K562 (cell line): Measurements from ENCODE around the gene ADD2. TPM values are rescaled to one million over a fixed set of nuclear protein-coding genes. Genes with fewer than 3 reads are reported as not detected.

ENCODE experiments used
- ATAC-seq: fragments of 200-7000 bp; cut with Tn5 transposase; 3 replicates; pipeline ENCODE4 v1.9.1; 2020; ENCODE audit warnings: moderate library complexity
- BruUV-seq: library from RNA; stranded (reverse); fragments of 400-500 nt; replicated peaks from 2 replicates; lab custom pipeline; 2021; lab: Mats Ljungman, UMichigan
- CTCF ChIA-PET: fragments of 300-600 bp; formaldehyde crosslinking; extraction: SDS; loops from one replicate; lab custom pipeline; 2021; ENCODE audit warnings: low intra/inter-chr PET ratio; lab: Yijun Ruan, JAX
- POLR2A ChIA-PET: fragments of 300-600, 350-650 bp; sonication (Branson Sonifier 250); formaldehyde crosslinking; extraction: SDS; loops from one replicate; lab custom pipeline; 2021; ENCODE audit warnings: antibody characterized with exemption, inconsistent platforms; lab: Yijun Ruan, JAX
- DNase-seq, 4 experiments: peaks; one replicate each; pipeline versions ENCODE4 v3.0.0 to v3.0.0-alpha.2; 2011 to 2018; ENCODE audit warnings: low spot score in 3 of 4, mixed read lengths in 3 of 4; ENCODE audit errors: extremely low read depth in 1 of 4
- FAIRE-seq: peaks from 2 replicates; lab custom pipeline; 2011; peaks lifted over from hg19 to GRCh38; lab: Jason Lieb, UNC
- H2AFZ ChIP-seq: 2 replicates; pipeline ENCODE4 v1.6.0; 2011; ENCODE audit warnings: low read depth, low read length, control low read depth, inconsistent platforms
- H3K27ac ChIP-seq: fragments of 200-600 bp; 3 replicates; pipeline ENCODE4 v1.8.0; 2011; ENCODE audit warnings: low read depth, mild to moderate bottlenecking, control low read depth, inconsistent platforms, low read length, moderate library complexity, mixed read lengths; ENCODE audit errors: extremely low read depth
- H3K27me3 ChIP-seq, 2 experiments: fragments of 300-600 bp in 1 of 2; 2 replicates in 1 of 2; 3 replicates in 1 of 2; pipeline versions ENCODE4 v1.6.0 to v1.8.0; 2011; ENCODE audit warnings: inconsistent platforms in 2 of 2, low read length in 2 of 2, mild to moderate bottlenecking in 1 of 2, mixed read lengths in 1 of 2, moderate library complexity in 1 of 2; ENCODE audit not compliant: control insufficient read depth in 2 of 2, insufficient read depth in 2 of 2
- H3K36me3 ChIP-seq: fragments of 300-600 bp; 3 replicates; pipeline ENCODE4 v1.8.0; 2011; ENCODE audit warnings: mild to moderate bottlenecking, low read length, inconsistent platforms; ENCODE audit not compliant: control insufficient read depth, insufficient read depth
- H3K4me1 ChIP-seq, 2 experiments: fragments of 200-600 bp in 1 of 2; replicated peaks in 1 of 2; 2 replicates in 1 of 2; 3 replicates in 1 of 2; pipeline versions ENCODE4 v1.5.1 to v1.8.0; 2011; ENCODE audit warnings: inconsistent platforms in 2 of 2, low read length in 2 of 2, mild to moderate bottlenecking in 1 of 2, mixed read lengths in 1 of 2, moderate library complexity in 1 of 2; ENCODE audit not compliant: control insufficient read depth in 2 of 2, insufficient read depth in 2 of 2
- H3K4me2 ChIP-seq: 2 replicates; pipeline ENCODE4 v1.6.1; 2011; ENCODE audit warnings: low read length, control low read depth, inconsistent platforms, mixed read lengths; ENCODE audit not compliant: insufficient read depth
- H3K4me3 ChIP-seq: fragments of 200-600 bp; sonication (generic), shearing (Covaris generic); 2 replicates; pipeline ENCODE4 v1.5.1; 2016; ENCODE audit warnings: control low read depth, inconsistent platforms
- H3K79me2 ChIP-seq: fragments of 200-600 bp; 3 replicates; pipeline ENCODE4 v1.8.0; 2011; ENCODE audit warnings: low read length, inconsistent platforms; ENCODE audit not compliant: control insufficient read depth, insufficient read depth
- H3K9ac ChIP-seq, 2 experiments: 2 replicates each; pipeline versions ENCODE4 v1.6.0 to v1.6.1; 2011; ENCODE audit warnings: low read depth in 2 of 2, low read length in 2 of 2, control low read depth in 1 of 2, inconsistent platforms in 1 of 2, mild to moderate bottlenecking in 1 of 2, mixed read lengths in 1 of 2; ENCODE audit not compliant: insufficient read depth in 1 of 2
- H3K9me1 ChIP-seq: one replicate; pipeline ENCODE4 v1.6.0; 2011; ENCODE audit warnings: inconsistent platforms, mild to moderate bottlenecking, low read length, moderate library complexity; ENCODE audit not compliant: control insufficient read depth, insufficient read depth
- H3K9me3 ChIP-seq: replicated peaks from 2 replicates; pipeline ENCODE4 v1.5.1; 2011; ENCODE audit warnings: low read depth, low read length, inconsistent platforms; ENCODE audit not compliant: control insufficient read depth, insufficient read depth
- H4K20me1 ChIP-seq: replicated peaks from 2 replicates; pipeline ENCODE4 v1.6.1; 2011; ENCODE audit warnings: low read length, inconsistent platforms, mixed read lengths; ENCODE audit not compliant: control insufficient read depth, insufficient read depth
- CBX2 ChIP-seq: fragments of 200-600 bp; sonication (generic); IDR thresholded peaks from one replicate; pipeline ENCODE4 v1.6.1; 2012; ENCODE audit warnings: mild to moderate bottlenecking, low read length, inconsistent platforms; ENCODE audit not compliant: insufficient read depth, poor library complexity, severe bottlenecking
- NCOA4 ChIP-seq: fragments of 450-650 bp; IDR thresholded peaks from 2 replicates; pipeline ENCODE4 v1.6.1; 2018; ENCODE audit warnings: mild to moderate bottlenecking; ENCODE audit not compliant: partially characterized antibody
- POLR3G ChIP-seq: IDR thresholded peaks from 2 replicates; pipeline ENCODE4 v1.6.1; 2011; ENCODE audit not compliant: insufficient read length, insufficient replicate concordance; ENCODE audit errors: extremely low read depth
- PURB ChIP-seq: sonication (generic); formaldehyde crosslinking; IDR thresholded peaks from 2 replicates; pipeline ENCODE4 v1.9.0; 2021; ENCODE audit warnings: low read depth, mild to moderate bottlenecking, missing genetic modification reagents
- RBBP5 ChIP-seq: fragments of 200-600 bp; sonication (generic); IDR thresholded peaks from 2 replicates; pipeline ENCODE4 v1.6.1; 2012; ENCODE audit warnings: borderline replicate concordance, mild to moderate bottlenecking, low read length, control low read depth, inconsistent platforms; ENCODE audit not compliant: insufficient read depth, poor library complexity, severe bottlenecking
- ZBED1 ChIP-seq: IDR thresholded peaks from 2 replicates; pipeline ENCODE4 v1.6.1; 2014
- ZNF707 ChIP-seq: fragments of 250-450 bp; sonication (Bioruptor Pico); conservative IDR thresholded peaks from 2 replicates; pipeline ENCODE4 v1.8.0; 2022; ENCODE audit warnings: inconsistent platforms, mild to moderate bottlenecking, moderate library complexity
- WGBS: fragments of 100-300 bp; shearing (Covaris generic); methylation state at CpG from one replicate; pipeline ENCODE4 v1.1.6; 2016; ENCODE audit warnings: low coverage, mixed read lengths; ENCODE audit not compliant: insufficient coverage; ENCODE audit errors: missing lambda C conversion rate; 5-methylcytosine and 5-hydroxymethylcytosine counted together
- in situ Hi-C: fragments of 300-500 bp; cut with MboI; formaldehyde crosslinking; loops from 4 replicates; pipeline ENCODE4 v1.15.0; 2018; ENCODE audit warnings: inconsistent platforms, mixed read lengths
- intact Hi-C: fragments of 100-400 bp; cut with micrococcal nuclease; formaldehyde crosslinking; loops from 2 replicates; pipeline ENCODE4 v1.14.2; 2022
- polyA plus RNA-seq, 8 experiments: library from polyadenylated mRNA; depleted of rRNA in 4 of 8; stranded (reverse) in 5 of 8; unstranded in 3 of 8; fragments of >200 nt; fragmentation: Nextera tagmentation in 2 of 8; fragmentation: Illumina TruSeq in 1 of 8; extraction: Ambion mirVana in 2 of 8; extraction: Trizol in 1 of 8; gene quantifications; 2 replicates each; pipeline versions ENCODE4 v1.2.1 to v1.2.3, GENCODE V29; 2011 to 2014; ENCODE audit warnings: inconsistent platforms in 1 of 8, missing spikeins in 1 of 8
- total RNA-seq, 7 experiments: library from RNA; depleted of rRNA in 6 of 7; stranded (reverse); fragments of >200 nt in 6 of 7; fragmentation: Illumina TruSeq in 2 of 7; extraction: Trizol in 2 of 7; gene quantifications; 2 replicates each; pipeline versions ENCODE4 v1.2.1 to v1.2.3, GENCODE V29; 2011 to 2021; ENCODE audit warnings: low replicate concordance in 1 of 7
- TF ChIP-seq, protein P1 (sequence below): fragments of 450-650 bp; IDR thresholded peaks from 2 replicates; pipeline ENCODE4 v1.6.1; 2016; ENCODE audit warnings: mild to moderate bottlenecking, moderate library complexity

Gene ADD2
- total and polyA plus RNA-seq, 9 of the 15 experiments (the other 6 are each of a cell fraction or from before 2014, with no cell fraction given), result 3.5 to 63.0 (median 36.2) TPM

DNA sequence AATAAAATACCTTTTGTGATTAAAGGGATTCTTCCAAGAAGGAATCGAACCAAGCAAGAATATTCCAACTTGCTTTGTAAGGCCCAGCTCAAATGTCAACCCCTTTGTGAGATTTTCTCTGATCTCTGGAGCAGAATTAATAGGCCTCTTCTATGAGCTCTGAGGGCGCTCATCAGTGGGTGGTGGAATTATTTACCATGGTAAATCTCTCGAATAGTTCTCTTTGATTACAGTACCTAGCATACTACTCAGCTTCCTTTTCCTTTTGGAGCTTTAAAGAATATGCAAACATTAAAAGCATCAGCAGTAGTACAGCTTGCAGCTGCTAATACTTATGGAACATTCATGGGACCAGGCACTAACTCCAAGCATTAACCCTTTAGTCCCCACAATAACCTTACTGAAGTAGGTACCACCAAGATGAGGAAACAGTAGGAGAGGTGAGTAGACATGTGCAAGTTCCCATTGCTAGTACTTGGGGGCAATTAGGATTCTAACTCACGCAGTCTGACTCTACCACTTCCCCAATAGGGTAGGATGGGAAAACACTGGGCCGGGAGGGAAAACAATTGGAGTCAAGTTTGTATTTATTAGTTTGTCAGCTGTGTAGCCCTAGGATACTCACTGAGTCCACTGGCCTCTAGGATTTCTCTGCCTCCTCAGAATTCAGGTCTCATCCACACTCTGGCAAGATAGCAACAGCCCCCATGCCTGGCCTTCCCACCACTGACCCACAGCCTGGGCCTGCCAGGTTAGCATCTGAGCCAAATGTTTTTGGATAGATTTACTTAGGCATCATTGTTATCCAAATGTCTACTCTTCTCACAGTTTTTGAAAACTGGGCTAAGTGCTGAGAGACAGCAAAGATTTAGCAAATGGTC is 21.7 kb downstream of the ADD2 start:
- Histone ChIP-seq H3K9me1 (no peaks in the 10 kb centered on the region), H3K4me3 (no peak overlapping the region), H2AFZ (no peak overlapping the region), H3K4me1 (peaks cover 4 to 6% of the 10 kb centered on the region in 2 experiments; a peak in 3 of 5 replicates), H3K36me3 (no peaks in the 10 kb centered on the region), H3K27ac (no peak overlapping the region), H3K9me3 (no peaks in the 10 kb centered on the region), H3K27me3 (no peaks in the 10 kb centered on the region), H3K4me2 (no peak overlapping the region), H4K20me1 (no peaks in the 10 kb centered on the region), H3K79me2 (peaks cover 19% of the 10 kb centered on the region; the same call in 2 of the 3 replicates), H3K9ac (no peak overlapping the region)
- ATAC-seq (no peak), DNase-seq (no peak), FAIRE-seq (no peak)
- intact Hi-C loops (no loop called here), in situ Hi-C loops (no loop called here)
- WGBS, result 85% methylated on average over 5 of the region's 5 CpGs
- no TSS peak for BruUV-seq
- ChIA-PET POLR2A (interaction anchor here (0.6 kb wide), 1 partner anchor 1055 kb away, joined by 3 read pairs; no protein-coding TSS in a partner anchor), CTCF (no interaction called here)
- TF ChIP-seq NCOA4 (no peak), ZNF707 (CRISPR knock-in tag) (no peak), CBX2 (no peak), ZBED1 (no peak), PURB (CRISPR knock-in tag) (no peak), POLR3G (no peak), RBBP5 (no peak)
- TF ChIP-seq, protein P1, sequence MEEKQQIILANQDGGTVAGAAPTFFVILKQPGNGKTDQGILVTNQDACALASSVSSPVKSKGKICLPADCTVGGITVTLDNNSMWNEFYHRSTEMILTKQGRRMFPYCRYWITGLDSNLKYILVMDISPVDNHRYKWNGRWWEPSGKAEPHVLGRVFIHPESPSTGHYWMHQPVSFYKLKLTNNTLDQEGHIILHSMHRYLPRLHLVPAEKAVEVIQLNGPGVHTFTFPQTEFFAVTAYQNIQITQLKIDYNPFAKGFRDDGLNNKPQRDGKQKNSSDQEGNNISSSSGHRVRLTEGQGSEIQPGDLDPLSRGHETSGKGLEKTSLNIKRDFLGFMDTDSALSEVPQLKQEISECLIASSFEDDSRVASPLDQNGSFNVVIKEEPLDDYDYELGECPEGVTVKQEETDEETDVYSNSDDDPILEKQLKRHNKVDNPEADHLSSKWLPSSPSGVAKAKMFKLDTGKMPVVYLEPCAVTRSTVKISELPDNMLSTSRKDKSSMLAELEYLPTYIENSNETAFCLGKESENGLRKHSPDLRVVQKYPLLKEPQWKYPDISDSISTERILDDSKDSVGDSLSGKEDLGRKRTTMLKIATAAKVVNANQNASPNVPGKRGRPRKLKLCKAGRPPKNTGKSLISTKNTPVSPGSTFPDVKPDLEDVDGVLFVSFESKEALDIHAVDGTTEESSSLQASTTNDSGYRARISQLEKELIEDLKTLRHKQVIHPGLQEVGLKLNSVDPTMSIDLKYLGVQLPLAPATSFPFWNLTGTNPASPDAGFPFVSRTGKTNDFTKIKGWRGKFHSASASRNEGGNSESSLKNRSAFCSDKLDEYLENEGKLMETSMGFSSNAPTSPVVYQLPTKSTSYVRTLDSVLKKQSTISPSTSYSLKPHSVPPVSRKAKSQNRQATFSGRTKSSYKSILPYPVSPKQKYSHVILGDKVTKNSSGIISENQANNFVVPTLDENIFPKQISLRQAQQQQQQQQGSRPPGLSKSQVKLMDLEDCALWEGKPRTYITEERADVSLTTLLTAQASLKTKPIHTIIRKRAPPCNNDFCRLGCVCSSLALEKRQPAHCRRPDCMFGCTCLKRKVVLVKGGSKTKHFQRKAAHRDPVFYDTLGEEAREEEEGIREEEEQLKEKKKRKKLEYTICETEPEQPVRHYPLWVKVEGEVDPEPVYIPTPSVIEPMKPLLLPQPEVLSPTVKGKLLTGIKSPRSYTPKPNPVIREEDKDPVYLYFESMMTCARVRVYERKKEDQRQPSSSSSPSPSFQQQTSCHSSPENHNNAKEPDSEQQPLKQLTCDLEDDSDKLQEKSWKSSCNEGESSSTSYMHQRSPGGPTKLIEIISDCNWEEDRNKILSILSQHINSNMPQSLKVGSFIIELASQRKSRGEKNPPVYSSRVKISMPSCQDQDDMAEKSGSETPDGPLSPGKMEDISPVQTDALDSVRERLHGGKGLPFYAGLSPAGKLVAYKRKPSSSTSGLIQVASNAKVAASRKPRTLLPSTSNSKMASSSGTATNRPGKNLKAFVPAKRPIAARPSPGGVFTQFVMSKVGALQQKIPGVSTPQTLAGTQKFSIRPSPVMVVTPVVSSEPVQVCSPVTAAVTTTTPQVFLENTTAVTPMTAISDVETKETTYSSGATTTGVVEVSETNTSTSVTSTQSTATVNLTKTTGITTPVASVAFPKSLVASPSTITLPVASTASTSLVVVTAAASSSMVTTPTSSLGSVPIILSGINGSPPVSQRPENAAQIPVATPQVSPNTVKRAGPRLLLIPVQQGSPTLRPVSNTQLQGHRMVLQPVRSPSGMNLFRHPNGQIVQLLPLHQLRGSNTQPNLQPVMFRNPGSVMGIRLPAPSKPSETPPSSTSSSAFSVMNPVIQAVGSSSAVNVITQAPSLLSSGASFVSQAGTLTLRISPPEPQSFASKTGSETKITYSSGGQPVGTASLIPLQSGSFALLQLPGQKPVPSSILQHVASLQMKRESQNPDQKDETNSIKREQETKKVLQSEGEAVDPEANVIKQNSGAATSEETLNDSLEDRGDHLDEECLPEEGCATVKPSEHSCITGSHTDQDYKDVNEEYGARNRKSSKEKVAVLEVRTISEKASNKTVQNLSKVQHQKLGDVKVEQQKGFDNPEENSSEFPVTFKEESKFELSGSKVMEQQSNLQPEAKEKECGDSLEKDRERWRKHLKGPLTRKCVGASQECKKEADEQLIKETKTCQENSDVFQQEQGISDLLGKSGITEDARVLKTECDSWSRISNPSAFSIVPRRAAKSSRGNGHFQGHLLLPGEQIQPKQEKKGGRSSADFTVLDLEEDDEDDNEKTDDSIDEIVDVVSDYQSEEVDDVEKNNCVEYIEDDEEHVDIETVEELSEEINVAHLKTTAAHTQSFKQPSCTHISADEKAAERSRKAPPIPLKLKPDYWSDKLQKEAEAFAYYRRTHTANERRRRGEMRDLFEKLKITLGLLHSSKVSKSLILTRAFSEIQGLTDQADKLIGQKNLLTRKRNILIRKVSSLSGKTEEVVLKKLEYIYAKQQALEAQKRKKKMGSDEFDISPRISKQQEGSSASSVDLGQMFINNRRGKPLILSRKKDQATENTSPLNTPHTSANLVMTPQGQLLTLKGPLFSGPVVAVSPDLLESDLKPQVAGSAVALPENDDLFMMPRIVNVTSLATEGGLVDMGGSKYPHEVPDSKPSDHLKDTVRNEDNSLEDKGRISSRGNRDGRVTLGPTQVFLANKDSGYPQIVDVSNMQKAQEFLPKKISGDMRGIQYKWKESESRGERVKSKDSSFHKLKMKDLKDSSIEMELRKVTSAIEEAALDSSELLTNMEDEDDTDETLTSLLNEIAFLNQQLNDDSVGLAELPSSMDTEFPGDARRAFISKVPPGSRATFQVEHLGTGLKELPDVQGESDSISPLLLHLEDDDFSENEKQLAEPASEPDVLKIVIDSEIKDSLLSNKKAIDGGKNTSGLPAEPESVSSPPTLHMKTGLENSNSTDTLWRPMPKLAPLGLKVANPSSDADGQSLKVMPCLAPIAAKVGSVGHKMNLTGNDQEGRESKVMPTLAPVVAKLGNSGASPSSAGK, result no peak
